SK-N-SH (cell line): ENCODE data around the gene PSMB9. TPM values are rescaled to one million over a fixed set of nuclear protein-coding genes. Genes with fewer than 3 reads are reported as not detected.

Experiments used
- CTCF ChIA-PET: fragments of 300-600, 350-600 bp; formaldehyde crosslinking; extraction: SDS; loops from one replicate; lab custom pipeline; 2021; lab: Yijun Ruan, JAX
- POLR2A ChIA-PET: fragments of 350-600 bp; sonication (Branson Sonifier 250); formaldehyde crosslinking; extraction: SDS; loops from one replicate; lab custom pipeline; 2020; ENCODE audit warnings: antibody characterized with exemption, inconsistent platforms; lab: Yijun Ruan, JAX
- DNase-seq: peaks from one replicate; pipeline ENCODE4 v3.0.0; 2012
- H2AFZ ChIP-seq: fragments of 200-600 bp; sonication (generic); 2 replicates; pipeline ENCODE4 v1.8.1; 2016; ENCODE audit warnings: antibody characterized with exemption, mild to moderate bottlenecking, low read depth
- H3F3A ChIP-seq: fragments of 200-600 bp; sonication (generic); replicated peaks from 2 replicates; pipeline ENCODE3; 2016; ENCODE audit warnings: antibody characterized with exemption, mild to moderate bottlenecking; ENCODE audit not compliant: insufficient read depth
- H3K27ac ChIP-seq, 2 experiments: fragments of 200-500 bp in 1 of 2; fragments of 200-600 bp in 1 of 2; sonication (Bioruptor generic) in 1 of 2; sonication (generic), shearing (Covaris generic) in 1 of 2; 2 replicates each; pipeline versions ENCODE4 v1.5.1 to v1.6.1; 2014 to 2016; ENCODE audit warnings: low read depth in 2 of 2, inconsistent platforms in 1 of 2, low read length in 1 of 2, mild to moderate bottlenecking in 1 of 2, mixed read lengths in 1 of 2
- H3K27me3 ChIP-seq: fragments of 200-600 bp; sonication (generic), shearing (Covaris generic); 2 replicates; pipeline ENCODE4 v1.6.1; 2016; ENCODE audit warnings: mixed run types; ENCODE audit not compliant: insufficient read depth
- H3K36me3 ChIP-seq, 2 experiments: fragments of 200-500 bp in 1 of 2; fragments of 200-600 bp in 1 of 2; sonication (Bioruptor generic) in 1 of 2; sonication (generic) in 1 of 2; replicated peaks in 1 of 2; 2 replicates each; pipeline versions ENCODE3 to v1.5.1; 2014 to 2016; ENCODE audit warnings: low read length in 1 of 2, mild to moderate bottlenecking in 1 of 2; ENCODE audit not compliant: insufficient read depth in 2 of 2, control insufficient read depth in 1 of 2
- H3K4me1 ChIP-seq, 2 experiments: fragments of 200-500 bp in 1 of 2; fragments of 200-600 bp in 1 of 2; sonication (Bioruptor generic) in 1 of 2; sonication (generic), shearing (Covaris generic) in 1 of 2; 2 replicates each; pipeline versions ENCODE4 v1.5.1 to v1.6.1; 2014 to 2016; ENCODE audit warnings: low read depth in 1 of 2, low read length in 1 of 2, mixed run types in 1 of 2; ENCODE audit not compliant: insufficient read depth in 2 of 2, control insufficient read depth in 1 of 2
- H3K4me2 ChIP-seq: fragments of 200-600 bp; sonication (generic), shearing (Covaris generic); 2 replicates; pipeline ENCODE4 v1.6.1; 2017; ENCODE audit warnings: mixed run types
- H3K4me3 ChIP-seq, 2 experiments: fragments of 200-500 bp in 1 of 2; fragments of 200-600 bp in 1 of 2; sonication (Bioruptor generic) in 1 of 2; sonication (generic), shearing (Covaris generic) in 1 of 2; 2 replicates each; pipeline versions ENCODE4 v1.5.1 to v1.8.1; 2014 to 2016; ENCODE audit warnings: low read depth in 2 of 2, inconsistent platforms in 1 of 2, low read length in 1 of 2, mild to moderate bottlenecking in 1 of 2, mixed read lengths in 1 of 2, moderate library complexity in 1 of 2
- H3K79me2 ChIP-seq: fragments of 200-600 bp; sonication (generic); 2 replicates; pipeline ENCODE4 v1.8.1; 2017; ENCODE audit warnings: mild to moderate bottlenecking; ENCODE audit not compliant: insufficient read depth
- H3K9ac ChIP-seq: fragments of 200-600 bp; sonication (generic); 2 replicates; pipeline ENCODE4 v1.6.1; 2017; ENCODE audit warnings: mixed run types
- H3K9me2 ChIP-seq: fragments of 200-600 bp; sonication (generic); 2 replicates; pipeline ENCODE4 v1.6.1; 2017; ENCODE audit warnings: mixed run types
- H3K9me3 ChIP-seq: fragments of 200-600 bp; sonication (generic); 2 replicates; pipeline ENCODE4 v1.6.1; 2017; ENCODE audit warnings: mixed run types, mild to moderate bottlenecking, moderate library complexity
- H4K20me1 ChIP-seq: fragments of 200-600 bp; sonication (generic); 2 replicates; pipeline ENCODE4 v1.6.1; 2017; ENCODE audit warnings: mild to moderate bottlenecking, mixed run types; ENCODE audit not compliant: insufficient read depth
- CHD2 ChIP-seq: fragments of 150-350 bp; IDR thresholded peaks from 2 replicates; pipeline ENCODE4 v1.6.1; 2018; ENCODE audit warnings: low read length; ENCODE audit not compliant: partially characterized antibody
- ELF1 ChIP-seq: IDR thresholded peaks from 2 replicates; pipeline ENCODE4 v1.4.0; 2012
- FOSL2 ChIP-seq: IDR thresholded peaks from 2 replicates; pipeline ENCODE4 v1.4.0; 2012; ENCODE audit warnings: low read depth, mild to moderate bottlenecking, moderate library complexity, borderline replicate concordance
- FOXM1 ChIP-seq: IDR thresholded peaks from 2 replicates; pipeline ENCODE4 v1.4.0; 2012; ENCODE audit warnings: low read depth, mild to moderate bottlenecking
- GABPA ChIP-seq: IDR thresholded peaks from 2 replicates; pipeline ENCODE4 v1.4.0; 2012; ENCODE audit warnings: low read depth, mild to moderate bottlenecking
- GATA2 ChIP-seq: sonication (generic); formaldehyde crosslinking; IDR thresholded peaks from 2 replicates; pipeline ENCODE4 v1.5.0; 2020; ENCODE audit warnings: mild to moderate bottlenecking, missing genetic modification reagents
- MEF2A ChIP-seq: IDR thresholded peaks from 2 replicates; pipeline ENCODE4 v1.4.0; 2012; ENCODE audit warnings: low read depth, borderline replicate concordance
- MXI1 ChIP-seq: IDR thresholded peaks from 2 replicates; pipeline ENCODE4 v1.6.1; 2012; ENCODE audit warnings: mild to moderate bottlenecking, low read depth, low read length, improper control_type of control experiment
- NFIC ChIP-seq: IDR thresholded peaks from 2 replicates; pipeline ENCODE4 v1.4.0; 2012; ENCODE audit warnings: borderline replicate concordance
- NRF1 ChIP-seq: IDR thresholded peaks from 2 replicates; pipeline ENCODE4 v1.6.1; 2012; ENCODE audit warnings: low read depth, mild to moderate bottlenecking, low read length
- POLR2AphosphoS5 ChIP-seq: IDR thresholded peaks from 2 replicates; pipeline ENCODE4 v1.6.1; 2012; ENCODE audit warnings: low read depth, low read length
- RAD21 ChIP-seq: IDR thresholded peaks from 2 replicates; pipeline ENCODE4 v1.6.1; 2012; ENCODE audit warnings: mild to moderate bottlenecking, low read length
- RCOR1 ChIP-seq: fragments of 150-350 bp; IDR thresholded peaks from 2 replicates; pipeline ENCODE4 v1.6.1; 2017; ENCODE audit warnings: antibody characterized with exemption, low read length
- RFX5 ChIP-seq: IDR thresholded peaks from 2 replicates; pipeline ENCODE4 v1.6.1; 2012; ENCODE audit warnings: mild to moderate bottlenecking, improper control_type of control experiment, low read length
- RXRA ChIP-seq: IDR thresholded peaks from 2 replicates; pipeline ENCODE4 v1.4.0; 2012; ENCODE audit warnings: low read depth, mild to moderate bottlenecking, borderline replicate concordance
- TAF1 ChIP-seq: IDR thresholded peaks from 2 replicates; pipeline ENCODE4 v1.6.1; 2012; ENCODE audit warnings: low read depth, mild to moderate bottlenecking, low read length, moderate library complexity, borderline replicate concordance
- WGBS: methylation state at CpG from one replicate; pipeline ENCODE4 v1.1.6; 2017; ENCODE audit warnings: low lambda C conversion rate; 5-methylcytosine and 5-hydroxymethylcytosine counted together
- polyA plus RNA-seq, 3 experiments: library from polyadenylated mRNA; depleted of rRNA; stranded (reverse); fragments of >200 nt; gene quantifications; 2 replicates each; pipeline ENCODE4 v1.2.3, GENCODE V29; 2012
- TF ChIP-seq, protein P1 (sequence below): fragments of 150-350 bp; IDR thresholded peaks from 2 replicates; pipeline ENCODE4 v1.6.1; 2017; ENCODE audit warnings: antibody characterized with exemption, low read length, low read depth, borderline replicate concordance
- TF ChIP-seq, protein P2 (sequence below): fragments of 200-600 bp; sonication (generic); IDR thresholded peaks from 2 replicates; pipeline ENCODE4 v1.6.1; 2017; ENCODE audit warnings: antibody characterized with exemption, mild to moderate bottlenecking, moderate library complexity

PSMB9 gene
- polyA plus RNA-seq, 1 of the 3 experiments (the other 2 are of a cell fraction) = 83.7 TPM

DNA sequence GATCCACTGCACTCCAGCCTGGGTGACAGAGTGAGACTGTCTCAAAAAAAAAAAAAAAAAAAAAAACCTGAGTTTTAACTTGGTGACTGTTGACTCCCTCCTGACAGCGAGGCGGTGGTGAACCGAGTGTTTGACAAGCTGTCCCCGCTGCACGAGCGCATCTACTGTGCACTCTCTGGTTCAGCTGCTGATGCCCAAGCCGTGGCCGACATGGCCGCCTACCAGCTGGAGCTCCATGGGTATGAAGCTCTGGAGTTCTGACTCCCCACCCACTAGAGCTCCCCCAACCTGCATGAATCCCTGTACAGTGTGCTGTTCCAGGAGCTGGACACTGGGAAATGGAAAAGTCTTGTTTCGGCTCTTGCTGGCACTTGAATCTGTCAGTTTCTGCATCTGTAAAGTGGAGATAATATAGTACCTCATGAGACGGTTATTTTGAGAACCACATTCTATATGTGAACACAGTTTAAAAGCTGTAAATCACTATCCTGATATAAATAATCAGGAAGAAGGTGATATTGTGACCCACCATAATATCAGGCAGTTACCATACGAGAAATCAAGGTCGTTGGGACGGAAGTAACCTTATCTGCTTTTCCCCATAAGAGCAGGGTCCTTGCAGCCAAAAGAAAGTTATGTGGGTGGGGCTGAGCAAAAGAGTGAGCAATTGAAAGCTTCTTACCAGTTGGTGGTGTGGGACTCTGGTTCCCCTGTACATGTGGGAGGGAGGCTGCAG is 3.3 kb downstream of the PSMB9 start:
- H3K27ac ChIP-seq = no peak overlapping the region
- no peak overlapping the region for H3K9ac ChIP-seq
- H3K79me2 ChIP-seq = peaks cover 3% of the 10 kb centered on the region; the same call in 1 of the 2 replicates
- H3K4me1 ChIP-seq = peaks cover 0 to 11% of the 10 kb centered on the region in 2 experiments; a peak in 1 of 4 replicates
- no peak overlapping the region for H2AFZ ChIP-seq
- no peak overlapping the region for H3K4me2 ChIP-seq
- no peaks in the 10 kb centered on the region for H3K9me2 ChIP-seq
- DNase-seq = no peak
- H3K27me3 ChIP-seq = no peaks in the 10 kb centered on the region
- ChIA-PET POLR2A (interaction anchor here (1.0 kb wide), 1 partner anchor 19 kb away, joined by 4 read pairs; the partner anchor contains the start of gene TAP2), CTCF (interaction anchor here (0.7 to 8.3 kb wide), 10 partner anchors 9 to 290 kb away, joined by 3 to 137 read pairs (median 4); partner anchors contain the start of genes HLA-DMA, PSMB8 and TAP2)
- whole genome bisulfite sequencing = 65% methylated on average over 10 of the region's 14 CpGs
- peaks cover 0 to 3% of the 10 kb centered on the region in 2 experiments for H3K36me3 ChIP-seq
- H3F3A ChIP-seq = peaks cover 12% of the 10 kb centered on the region
- TF ChIP-seq NFIC = no peak
- TF ChIP-seq FOXM1 = no peak
- no peak for TF ChIP-seq RFX5
- no peak for TF ChIP-seq RAD21
- no peak for TF ChIP-seq FOSL2
- TF ChIP-seq NRF1 = no peak
- no peak for TF ChIP-seq CHD2
- TF ChIP-seq RXRA = no peak
- no peak for TF ChIP-seq GATA2 (CRISPR knock-in tag)
- no peak for TF ChIP-seq MXI1
- TF ChIP-seq, protein P1, sequence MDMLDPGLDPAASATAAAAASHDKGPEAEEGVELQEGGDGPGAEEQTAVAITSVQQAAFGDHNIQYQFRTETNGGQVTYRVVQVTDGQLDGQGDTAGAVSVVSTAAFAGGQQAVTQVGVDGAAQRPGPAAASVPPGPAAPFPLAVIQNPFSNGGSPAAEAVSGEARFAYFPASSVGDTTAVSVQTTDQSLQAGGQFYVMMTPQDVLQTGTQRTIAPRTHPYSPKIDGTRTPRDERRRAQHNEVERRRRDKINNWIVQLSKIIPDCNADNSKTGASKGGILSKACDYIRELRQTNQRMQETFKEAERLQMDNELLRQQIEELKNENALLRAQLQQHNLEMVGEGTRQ = no peak
- no peak for TF ChIP-seq RCOR1
- TF ChIP-seq MEF2A = no peak
- TF ChIP-seq GABPA = no peak
- TF ChIP-seq POLR2AphosphoS5 = no peak
- TF ChIP-seq, protein P2, sequence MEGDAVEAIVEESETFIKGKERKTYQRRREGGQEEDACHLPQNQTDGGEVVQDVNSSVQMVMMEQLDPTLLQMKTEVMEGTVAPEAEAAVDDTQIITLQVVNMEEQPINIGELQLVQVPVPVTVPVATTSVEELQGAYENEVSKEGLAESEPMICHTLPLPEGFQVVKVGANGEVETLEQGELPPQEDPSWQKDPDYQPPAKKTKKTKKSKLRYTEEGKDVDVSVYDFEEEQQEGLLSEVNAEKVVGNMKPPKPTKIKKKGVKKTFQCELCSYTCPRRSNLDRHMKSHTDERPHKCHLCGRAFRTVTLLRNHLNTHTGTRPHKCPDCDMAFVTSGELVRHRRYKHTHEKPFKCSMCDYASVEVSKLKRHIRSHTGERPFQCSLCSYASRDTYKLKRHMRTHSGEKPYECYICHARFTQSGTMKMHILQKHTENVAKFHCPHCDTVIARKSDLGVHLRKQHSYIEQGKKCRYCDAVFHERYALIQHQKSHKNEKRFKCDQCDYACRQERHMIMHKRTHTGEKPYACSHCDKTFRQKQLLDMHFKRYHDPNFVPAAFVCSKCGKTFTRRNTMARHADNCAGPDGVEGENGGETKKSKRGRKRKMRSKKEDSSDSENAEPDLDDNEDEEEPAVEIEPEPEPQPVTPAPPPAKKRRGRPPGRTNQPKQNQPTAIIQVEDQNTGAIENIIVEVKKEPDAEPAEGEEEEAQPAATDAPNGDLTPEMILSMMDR = no peak
- TF ChIP-seq ELF1 = no peak
- TF ChIP-seq TAF1 = no peak
- H3K4me3 ChIP-seq = no peak overlapping the region
- H3K9me3 ChIP-seq = no peaks in the 10 kb centered on the region
- H4K20me1 ChIP-seq = no peaks in the 10 kb centered on the region
